GM12892 (cell line): ENCODE data around the gene NDUFS1.
"Not testable (repeated sequence)": the region's sequence is repeated elsewhere in the genome, so short reads cannot be mapped to it uniquely, and the experiment has no call there.

ENCODE experiments used
- POLR2A ChIP-seq: IDR thresholded peaks from 2 replicates; pipeline ENCODE4 v1.6.1; 2011; ENCODE audit warnings: low read depth, low read length, control low read depth
- TAF1 ChIP-seq: IDR thresholded peaks from 2 replicates; pipeline ENCODE4 v1.6.1; 2011; ENCODE audit warnings: low read depth, mild to moderate bottlenecking, control low read depth, low read length, borderline replicate concordance

GRCh38 chr2:206207316-206207715, 48.1 kb upstream of the NDUFS1 start:
- TF ChIP-seq POLR2A, TAF1: not testable (repeated sequence)
